ENCODE data around the gene BTRC.

DNA sequence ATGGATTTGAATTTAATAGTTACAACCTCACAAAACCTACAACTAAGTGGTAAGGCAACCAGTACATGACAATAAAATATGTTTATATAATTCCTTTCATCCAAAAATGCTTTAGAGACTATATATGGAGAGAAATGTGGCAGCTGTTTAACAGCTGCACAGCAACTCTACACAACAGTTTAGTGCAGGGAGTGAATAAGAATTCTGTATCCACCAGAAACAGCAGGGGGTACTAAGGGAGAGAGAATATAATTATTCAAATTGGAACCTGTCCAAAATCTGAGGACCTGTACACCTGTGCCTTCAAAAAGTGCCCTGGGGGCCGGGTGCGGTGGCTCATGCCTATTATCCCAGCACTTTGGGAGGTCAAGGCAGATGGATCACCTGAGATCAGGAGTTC, 184.5 kb downstream of the BTRC start:
- TF ChIP-seq POLR2A (IDR thresholded peaks at IDR 0.05) (no peak), CTCF (IDR thresholded peaks at IDR 0.05) (no peak)

All from right lobe of liver (tissue), 4 donors.